ENCODE measurements around the gene SBF2. TPM values are rescaled to one million over a fixed set of nuclear protein-coding genes. Genes with fewer than 3 reads are reported as not detected.

The SBF2 gene
- total RNA-seq: 23.6 and 31.2 TPM in 2 replicates

DNA sequence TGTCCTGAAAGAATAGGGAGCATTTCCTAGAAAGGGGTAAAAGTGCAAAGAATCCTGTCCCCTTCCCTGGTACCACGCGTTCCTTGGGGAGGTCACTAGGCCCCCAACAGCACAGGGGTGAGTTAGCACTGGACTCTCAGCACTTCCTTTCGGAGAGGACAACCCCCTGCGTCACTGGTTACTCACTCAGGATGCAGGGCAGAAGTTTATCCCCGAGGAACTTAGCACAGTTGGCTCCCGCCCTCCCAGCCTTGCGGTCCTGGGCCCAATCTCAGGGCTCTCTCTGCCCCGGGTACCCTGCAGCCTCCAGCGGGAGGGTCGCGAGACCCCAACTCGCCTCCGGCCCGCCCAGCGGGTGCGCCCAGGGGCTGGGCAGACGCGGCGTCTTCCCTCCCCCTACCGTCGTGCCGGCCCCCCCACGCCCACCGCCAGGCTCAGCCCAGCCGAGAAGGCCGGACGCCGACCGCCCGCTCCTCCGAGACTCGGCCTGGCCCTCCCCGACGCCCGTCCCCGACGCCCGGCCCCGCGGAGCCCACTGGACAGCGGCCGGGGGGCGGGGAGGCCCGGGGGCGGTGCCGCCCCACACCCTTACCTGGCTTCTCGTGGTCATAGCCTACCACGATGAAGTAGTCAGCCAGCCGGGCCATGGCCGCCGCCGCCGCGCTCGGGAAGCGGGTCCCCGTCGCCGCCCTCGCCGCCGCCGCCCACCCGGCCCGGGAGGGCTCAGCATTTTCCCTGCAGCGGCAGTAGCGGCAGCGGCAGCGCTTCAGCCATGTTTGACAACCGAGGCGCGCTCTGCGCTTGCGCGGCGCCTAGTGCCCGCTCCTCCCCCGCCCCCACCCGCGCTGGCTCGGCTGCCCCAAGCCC is at the start of gene SBF2:
Gene SBF2 (minus strand): TSS at position 797 of the 867 bp plus-strand sequence. CDS start 150 bp downstream, at position 647.

DNA sequence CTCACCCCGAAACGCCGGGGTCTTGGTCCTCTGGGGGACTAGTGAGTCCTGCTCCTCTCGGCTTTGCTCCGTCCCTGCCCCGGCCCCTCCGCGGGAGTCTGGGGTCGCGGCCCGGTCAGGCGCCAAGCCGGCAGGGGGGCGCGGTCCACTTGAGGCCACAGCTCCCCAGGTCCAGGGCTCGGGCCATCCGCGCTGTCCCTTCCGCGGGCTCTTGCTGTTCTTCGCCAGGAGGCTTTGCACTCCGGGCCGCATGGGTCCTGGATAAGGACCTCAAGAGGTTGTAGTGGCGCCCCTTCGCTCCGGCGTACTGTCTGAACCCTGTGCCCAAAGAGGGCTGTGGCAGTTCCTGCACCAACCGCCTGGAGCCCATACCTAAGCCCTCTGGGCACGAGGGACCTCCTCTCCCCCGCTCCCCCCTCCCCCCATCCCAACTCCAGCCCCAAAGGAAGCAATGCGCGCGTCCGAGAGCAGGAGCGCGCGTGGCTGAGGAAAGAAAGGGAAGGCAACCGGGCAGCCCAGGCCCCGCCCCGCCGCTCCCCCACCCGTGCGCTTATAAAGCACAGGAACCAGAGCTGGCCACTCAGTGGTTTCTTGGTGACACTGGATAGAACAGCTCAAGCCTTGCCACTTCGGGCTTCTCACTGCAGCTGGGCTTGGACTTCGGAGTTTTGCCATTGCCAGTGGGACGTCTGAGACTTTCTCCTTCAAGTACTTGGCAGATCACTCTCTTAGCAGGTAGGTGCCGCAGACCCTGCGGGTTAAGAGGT is 10.7 kb upstream of the SBF2 start, which contains the start of gene ADM:
Gene ADM (plus strand): TSS at position 579 of the 767 bp plus-strand sequence. CDS start 628 bp downstream, outside the sequence.

Other genes with a start within 250 kb of the SBF2 start
- gene ADM, start 10.9 kb upstream of the SBF2 start, total RNA-seq: 104 and 126 TPM in 2 replicates
- 0.46 and 0.97 TPM in 2 replicates for gene AMPD3, start 161.0 kb upstream of the SBF2 start, total RNA-seq
- 27.0 and 34.8 TPM in 2 replicates for gene RNF141, start 247.0 kb upstream of the SBF2 start, total RNA-seq